Liver (tissue), 3 donors: ENCODE results near the gene SLC39A10.

ENCODE experiments used
- RAD21 ChIP-seq, 2 donors: IDR thresholded peaks; 2 replicates each; pipeline ENCODE4 v1.6.1; 2016; ENCODE audit warnings: antibody characterized with exemption in 2 of 2, mild to moderate bottlenecking in 2 of 2
- TF ChIP-seq, protein P1 (sequence below): fragments of 150-350 bp; IDR thresholded peaks from 2 replicates; pipeline ENCODE4 v1.5.1; 2017; ENCODE audit warnings: improper control_type of control experiment, low read depth, low read length; ENCODE audit not compliant: missing input control
- donor health status: healthy.
- donor health status: healthy.

DNA sequence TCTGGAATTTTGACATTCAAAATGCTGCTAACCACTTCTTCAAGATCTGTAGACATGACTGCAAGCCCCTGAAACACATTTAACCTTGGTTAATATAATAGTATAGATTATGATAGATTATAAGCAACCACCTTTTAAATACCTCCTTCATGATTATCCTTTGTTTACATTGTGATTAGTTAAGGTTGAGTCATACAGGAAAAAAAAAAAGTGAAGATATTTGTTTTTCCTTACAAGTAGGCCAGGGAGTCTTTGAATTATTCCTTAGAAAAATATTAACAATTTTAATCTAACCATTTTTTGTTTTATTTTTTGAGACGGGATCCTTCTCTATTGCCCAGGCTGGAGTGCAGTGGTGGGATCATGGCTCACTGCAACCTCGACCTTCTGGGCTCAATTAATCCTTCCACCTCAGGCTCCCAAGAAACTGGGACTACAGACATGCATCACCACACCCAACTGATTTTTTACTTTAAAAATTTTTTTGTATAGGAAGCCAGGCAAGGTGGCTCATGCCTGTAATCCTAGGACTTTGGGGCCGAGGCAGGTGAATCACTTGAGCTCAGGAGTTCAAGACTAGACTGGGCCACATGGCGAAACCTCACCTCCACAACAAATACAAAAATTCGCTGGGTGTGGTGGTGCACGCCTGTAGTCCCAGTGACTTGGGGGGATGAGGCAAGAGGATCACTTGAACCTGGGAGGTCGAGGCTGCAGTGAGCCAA, 99.4 kb downstream of the SLC39A10 start:
- TF ChIP-seq, protein P1, sequence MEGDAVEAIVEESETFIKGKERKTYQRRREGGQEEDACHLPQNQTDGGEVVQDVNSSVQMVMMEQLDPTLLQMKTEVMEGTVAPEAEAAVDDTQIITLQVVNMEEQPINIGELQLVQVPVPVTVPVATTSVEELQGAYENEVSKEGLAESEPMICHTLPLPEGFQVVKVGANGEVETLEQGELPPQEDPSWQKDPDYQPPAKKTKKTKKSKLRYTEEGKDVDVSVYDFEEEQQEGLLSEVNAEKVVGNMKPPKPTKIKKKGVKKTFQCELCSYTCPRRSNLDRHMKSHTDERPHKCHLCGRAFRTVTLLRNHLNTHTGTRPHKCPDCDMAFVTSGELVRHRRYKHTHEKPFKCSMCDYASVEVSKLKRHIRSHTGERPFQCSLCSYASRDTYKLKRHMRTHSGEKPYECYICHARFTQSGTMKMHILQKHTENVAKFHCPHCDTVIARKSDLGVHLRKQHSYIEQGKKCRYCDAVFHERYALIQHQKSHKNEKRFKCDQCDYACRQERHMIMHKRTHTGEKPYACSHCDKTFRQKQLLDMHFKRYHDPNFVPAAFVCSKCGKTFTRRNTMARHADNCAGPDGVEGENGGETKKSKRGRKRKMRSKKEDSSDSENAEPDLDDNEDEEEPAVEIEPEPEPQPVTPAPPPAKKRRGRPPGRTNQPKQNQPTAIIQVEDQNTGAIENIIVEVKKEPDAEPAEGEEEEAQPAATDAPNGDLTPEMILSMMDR, result no peak
- TF ChIP-seq RAD21 (IDR thresholded peaks at IDR 0.05), result no peak
